Smooth muscle cell (in vitro differentiated cells): Measurements from ENCODE around the gene RPL7A. TPM values are rescaled to one million over a fixed set of nuclear protein-coding genes. Genes with fewer than 3 reads are reported as not detected.

Experiments used
- DNase-seq: peaks from one replicate; lab custom pipeline; 2025; ENCODE audit not compliant: unreplicated experiment; lab: John Stamatoyannopoulos, UW
- H2AFZ ChIP-seq: fragments of 200-600 bp; sonication (generic); 2 replicates; pipeline ENCODE4 v1.6.0; 2016; ENCODE audit warnings: antibody characterized with exemption, low read depth, mild to moderate bottlenecking
- H3F3A ChIP-seq: fragments of 200-600 bp; sonication (generic); 2 replicates; pipeline ENCODE4 v1.6.0; 2017; ENCODE audit warnings: antibody characterized with exemption, low read depth
- H3K27ac ChIP-seq: fragments of 200-600 bp; sonication (generic); 2 replicates; pipeline ENCODE4 v1.5.1; 2016; ENCODE audit warnings: low read depth, mild to moderate bottlenecking
- H3K27me3 ChIP-seq: fragments of 200-600 bp; sonication (generic); 2 replicates; pipeline ENCODE4 v1.6.1; 2016; ENCODE audit warnings: low read depth, mild to moderate bottlenecking
- H3K36me3 ChIP-seq: fragments of 200-600 bp; sonication (generic); 2 replicates; pipeline ENCODE4 v1.5.1; 2016; ENCODE audit warnings: low read depth
- H3K4me1 ChIP-seq: fragments of 200-600 bp; sonication (generic); 2 replicates; pipeline ENCODE4 v1.5.1; 2016; ENCODE audit warnings: low read depth
- H3K4me2 ChIP-seq: fragments of 200-600 bp; sonication (generic); 2 replicates; pipeline ENCODE4 v1.6.0; 2016; ENCODE audit warnings: mild to moderate bottlenecking
- H3K4me3 ChIP-seq: fragments of 200-600 bp; sonication (generic); 2 replicates; pipeline ENCODE4 v1.5.1; 2016; ENCODE audit warnings: mild to moderate bottlenecking
- H3K79me2 ChIP-seq: fragments of 200-600 bp; sonication (generic); 2 replicates; pipeline ENCODE4 v1.6.0; 2016; ENCODE audit warnings: low read depth, mild to moderate bottlenecking
- H3K9ac ChIP-seq: fragments of 200-600 bp; sonication (generic); 2 replicates; pipeline ENCODE4 v1.6.0; 2016; ENCODE audit warnings: low read depth
- H3K9me3 ChIP-seq: fragments of 200-600 bp; sonication (generic); replicated peaks from 2 replicates; pipeline ENCODE4 v1.5.1; 2016; ENCODE audit warnings: low read depth
- H4K20me1 ChIP-seq: fragments of 200-600 bp; sonication (generic); 2 replicates; pipeline ENCODE4 v1.6.0; 2016; ENCODE audit warnings: low read depth
- WGBS: methylation state at CpG from one replicate; pipeline ENCODE4 v1.1.7; 2016; ENCODE audit warnings: low lambda C conversion rate; 5-methylcytosine and 5-hydroxymethylcytosine counted together
- polyA plus RNA-seq: library from polyadenylated mRNA; unstranded; fragments of >200 nt; fragmentation: Nextera tagmentation; extraction: Ambion mirVana; gene quantifications from 2 replicates; pipeline ENCODE4 v1.2.1, GENCODE V29; 2016
- total RNA-seq: library from RNA; depleted of rRNA; stranded (reverse); fragments of >200 nt; gene quantifications from 2 replicates; pipeline ENCODE4 v1.2.3, GENCODE V29; 2014
- TF ChIP-seq, protein P1 (sequence below): fragments of 200-600 bp; sonication (generic); IDR thresholded peaks from 2 replicates; pipeline ENCODE4 v1.5.1; 2017; ENCODE audit warnings: borderline replicate concordance, mild to moderate bottlenecking, antibody characterized with exemption; ENCODE audit not compliant: insufficient read depth, poor library complexity, severe bottlenecking

The RPL7A gene
- total and polyA plus RNA-seq, 2 experiments from 2014 or later, result 372 to 1,254 TPM

- H3K9ac ChIP-seq, result no peak overlapping the region
- peaks cover 36% of the 10 kb centered on the region for H3F3A ChIP-seq
- H3K36me3 ChIP-seq, result peaks cover 13% of the 10 kb centered on the region
- peaks cover 100% of the 10 kb centered on the region for H4K20me1 ChIP-seq
- no peak overlapping the region for H3K27ac ChIP-seq
- H3K9me3 ChIP-seq, result no peaks in the 10 kb centered on the region
- WGBS, result 94% methylated on average over 6 of the region's 6 CpGs
- H3K4me1 ChIP-seq, result peaks cover 12% of the 10 kb centered on the region
- no peak for DNase-seq
- TF ChIP-seq, protein P1, sequence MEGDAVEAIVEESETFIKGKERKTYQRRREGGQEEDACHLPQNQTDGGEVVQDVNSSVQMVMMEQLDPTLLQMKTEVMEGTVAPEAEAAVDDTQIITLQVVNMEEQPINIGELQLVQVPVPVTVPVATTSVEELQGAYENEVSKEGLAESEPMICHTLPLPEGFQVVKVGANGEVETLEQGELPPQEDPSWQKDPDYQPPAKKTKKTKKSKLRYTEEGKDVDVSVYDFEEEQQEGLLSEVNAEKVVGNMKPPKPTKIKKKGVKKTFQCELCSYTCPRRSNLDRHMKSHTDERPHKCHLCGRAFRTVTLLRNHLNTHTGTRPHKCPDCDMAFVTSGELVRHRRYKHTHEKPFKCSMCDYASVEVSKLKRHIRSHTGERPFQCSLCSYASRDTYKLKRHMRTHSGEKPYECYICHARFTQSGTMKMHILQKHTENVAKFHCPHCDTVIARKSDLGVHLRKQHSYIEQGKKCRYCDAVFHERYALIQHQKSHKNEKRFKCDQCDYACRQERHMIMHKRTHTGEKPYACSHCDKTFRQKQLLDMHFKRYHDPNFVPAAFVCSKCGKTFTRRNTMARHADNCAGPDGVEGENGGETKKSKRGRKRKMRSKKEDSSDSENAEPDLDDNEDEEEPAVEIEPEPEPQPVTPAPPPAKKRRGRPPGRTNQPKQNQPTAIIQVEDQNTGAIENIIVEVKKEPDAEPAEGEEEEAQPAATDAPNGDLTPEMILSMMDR, result no peak
- no peak overlapping the region for H2AFZ ChIP-seq
- H3K4me3 ChIP-seq, result no peak overlapping the region
- no peaks in the 10 kb centered on the region for H3K27me3 ChIP-seq
- peaks cover 95% of the 10 kb centered on the region for H3K79me2 ChIP-seq
- H3K4me2 ChIP-seq, result no peak overlapping the region
These were observed 21.4 kb downstream of the RPL7A start for GRCh38 chr9:133369422-133369821.

GRCh38 chr9:133369933-133370332 lies 21.9 kb downstream of the RPL7A start:
- peaks cover 13% of the 10 kb centered on the region for H3K36me3 ChIP-seq
- no peak overlapping the region for H3K4me3 ChIP-seq
- no peak overlapping the region for H3K9ac ChIP-seq
- H2AFZ ChIP-seq, result no peak overlapping the region
- peaks cover 100% of the 10 kb centered on the region for H3K79me2 ChIP-seq
- H3K27me3 ChIP-seq, result no peaks in the 10 kb centered on the region
- WGBS, result 87% methylated on average over 7 of the region's 7 CpGs
- DNase-seq, result no peak
- no peaks in the 10 kb centered on the region for H3K9me3 ChIP-seq
- peaks cover 14% of the 10 kb centered on the region for H3K4me1 ChIP-seq
- H4K20me1 ChIP-seq, result peaks cover 100% of the 10 kb centered on the region
- no peak overlapping the region for H3K4me2 ChIP-seq
- H3K27ac ChIP-seq, result no peak overlapping the region
- TF ChIP-seq, protein P1, result no peak
- peaks cover 32% of the 10 kb centered on the region for H3F3A ChIP-seq

DNA sequence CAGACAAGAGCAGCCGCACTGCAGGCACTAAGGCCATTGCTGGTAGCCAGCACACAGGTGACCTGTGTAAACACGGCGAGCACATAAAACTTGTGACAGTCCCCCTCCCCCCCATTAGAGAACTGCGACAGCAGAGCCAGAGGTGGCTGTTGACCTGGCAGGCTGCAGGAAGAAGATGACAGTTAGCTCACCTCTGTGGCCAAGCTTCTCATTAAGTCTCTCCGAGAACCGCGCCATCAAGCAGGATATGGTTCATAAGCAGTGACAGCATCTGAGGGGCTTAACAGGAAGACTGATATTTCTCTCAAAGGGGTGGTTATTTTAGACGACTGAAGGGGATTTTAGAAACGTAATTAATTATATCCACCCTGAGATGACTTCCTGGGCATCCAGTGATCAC lies 22.7 kb downstream of the RPL7A start:
- H3F3A ChIP-seq, result peaks cover 24% of the 10 kb centered on the region
- no peak overlapping the region for H3K9ac ChIP-seq
- H3K4me3 ChIP-seq, result no peak overlapping the region
- no peaks in the 10 kb centered on the region for H3K27me3 ChIP-seq
- WGBS, result 91% methylated on average over 9 of the region's 9 CpGs
- peak overlapping the region; percentile 90 for H3K4me2 ChIP-seq
- no peak for DNase-seq
- no peak overlapping the region for H2AFZ ChIP-seq
- H3K4me1 ChIP-seq, result peaks cover 14% of the 10 kb centered on the region
- H3K27ac ChIP-seq, result peak overlapping the region; percentile 64
- peaks cover 97% of the 10 kb centered on the region for H4K20me1 ChIP-seq
- H3K36me3 ChIP-seq, result peaks cover 6% of the 10 kb centered on the region
- TF ChIP-seq, protein P1, result no peak
- peaks cover 100% of the 10 kb centered on the region for H3K79me2 ChIP-seq
- H3K9me3 ChIP-seq, result no peaks in the 10 kb centered on the region

DNA sequence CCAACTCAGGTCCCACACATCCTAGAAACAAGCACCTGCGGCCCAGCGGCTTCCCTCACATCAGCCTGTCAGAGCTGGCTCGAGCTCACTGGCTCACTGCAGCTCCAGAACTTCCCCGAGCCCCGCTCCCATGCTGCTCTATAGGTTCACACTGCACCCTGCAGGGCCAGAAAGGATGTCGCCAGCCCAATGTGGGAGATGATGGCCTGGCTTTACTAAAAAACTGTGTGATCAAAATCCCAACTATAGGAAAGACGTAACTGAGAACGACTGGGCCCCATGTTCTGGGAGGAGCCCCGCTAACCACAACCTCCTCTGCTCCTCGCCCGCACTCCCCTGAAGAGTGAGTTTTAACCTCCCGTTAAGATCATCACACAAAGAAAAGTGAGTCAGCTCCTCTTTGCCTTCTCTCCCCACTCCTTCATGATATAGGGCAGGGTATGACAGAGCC lies 23.3 kb downstream of the RPL7A start:
- Histone ChIP-seq H3K4me3 (no peak overlapping the region), H3K4me1 (peaks cover 15% of the 10 kb centered on the region), H3K9me3 (no peaks in the 10 kb centered on the region), H3K36me3 (no peaks in the 10 kb centered on the region), H3K4me2 (peak overlapping the region; percentile 90), H3F3A (peaks cover 20% of the 10 kb centered on the region), H3K9ac (no peak overlapping the region), H3K27ac (peak overlapping the region; percentile 64), H3K79me2 (peaks cover 96% of the 10 kb centered on the region), H2AFZ (no peak overlapping the region), H3K27me3 (no peaks in the 10 kb centered on the region), H4K20me1 (peaks cover 91% of the 10 kb centered on the region)
- DNase-seq, result no peak
- TF ChIP-seq, protein P1, result no peak
- 65% methylated on average over 12 of the region's 12 CpGs for WGBS
